AG08396 (cell line): ENCODE results near the gene ADARB2.

Source experiments
- DNase-seq: peaks from one replicate; pipeline ENCODE4 v3.0.0; 2012; ENCODE audit warnings: low spot score, mixed read lengths

ADARB2 gene

GRCh38 chr10:1154531-1155295, 582.6 kb downstream of the ADARB2 start:
- DNase-seq, result no peak

- no peak for DNase-seq
Observed at GRCh38 chr10:1153805-1154351, 583.4 kb downstream of the ADARB2 start.

- DNase-seq, result no peak
Observed at GRCh38 chr10:1153251-1153763, 584.0 kb downstream of the ADARB2 start.

GRCh38 chr10:1152386-1153250, 584.7 kb downstream of the ADARB2 start:
- no peak for DNase-seq

- DNase-seq, result no peak
Observed at GRCh38 chr10:1151076-1152033, 586.0 kb downstream of the ADARB2 start.

- no peak for DNase-seq
Observed at GRCh38 chr10:1150638-1150955, 586.7 kb downstream of the ADARB2 start.

- DNase-seq, result no peak
Observed at GRCh38 chr10:1149793-1150637, 587.3 kb downstream of the ADARB2 start.

- no peak for DNase-seq
Observed at GRCh38 chr10:1148855-1149605, 588.3 kb downstream of the ADARB2 start.

GRCh38 chr10:1147810-1148209, 589.5 kb downstream of the ADARB2 start:
- no peak for DNase-seq

- DNase-seq, result no peak
Observed at GRCh38 chr10:1142596-1142995, 594.7 kb downstream of the ADARB2 start.

- no peak for DNase-seq
Observed at GRCh38 chr10:1141701-1142100, 595.6 kb downstream of the ADARB2 start.

GRCh38 chr10:1141261-1141660, 596.1 kb downstream of the ADARB2 start:
- no peak for DNase-seq

- no peak for DNase-seq
Observed at GRCh38 chr10:1138529-1138928, 598.8 kb downstream of the ADARB2 start.

- no peak for DNase-seq
Observed at GRCh38 chr10:1137499-1138163, 599.7 kb downstream of the ADARB2 start.

- no peak for DNase-seq
Observed at GRCh38 chr10:1136268-1136667, 601.1 kb downstream of the ADARB2 start.

GRCh38 chr10:1134156-1134555, 603.2 kb downstream of the ADARB2 start:
- DNase-seq, result no peak

GRCh38 chr10:1133495-1134045, 603.8 kb downstream of the ADARB2 start:
- no peak for DNase-seq

- DNase-seq, result no peak
Observed at GRCh38 chr10:1132584-1132983, 604.7 kb downstream of the ADARB2 start.
